Inferior parietal cortex (tissue), 1 donor: ENCODE data around the gene TMED7.
A peak's percentile ranks its signal among the peaks of the same experiment; 100 is the strongest.
"Not testable (repeated sequence)": the region's sequence is repeated elsewhere in the genome, so short reads cannot be mapped to it uniquely, and the experiment has no call there.

Experiments used
- DNase-seq: peaks from one replicate; pipeline ENCODE4 v3.0.0-alpha.2; 2016; ENCODE audit errors: extremely low spot score

TMED7 gene

GRCh38 chr5:115625579-115626444 is at the start of gene TMED7:
TSS of gene TMED7 (minus strand) at chr5:115626036. CDS start at chr5:115625792, 244 bp downstream.
- peak; percentile 98 for DNase-seq

- DNase-seq: not testable (repeated sequence)
Measured at GRCh38 chr5:115674782-115675181, 48.9 kb upstream of the TMED7 start.

- peak; percentile 8 for DNase-seq
Measured at GRCh38 chr5:115673596-115673995, 47.8 kb upstream of the TMED7 start.

- no peak for DNase-seq
Measured at GRCh38 chr5:115671939-115672338, 46.1 kb upstream of the TMED7 start.

- no peak for DNase-seq
Measured at GRCh38 chr5:115666023-115666422, 40.2 kb upstream of the TMED7 start.

GRCh38 chr5:115661563-115661962 is 35.7 kb upstream of the TMED7 start:
- DNase-seq: no peak

GRCh38 chr5:115661101-115661500 is 35.3 kb upstream of the TMED7 start:
- no peak for DNase-seq

GRCh38 chr5:115657881-115658233 is 32.0 kb upstream of the TMED7 start:
- DNase-seq: no peak

- no peak for DNase-seq
Measured at GRCh38 chr5:115657125-115657880, 31.5 kb upstream of the TMED7 start.

- no peak for DNase-seq
Measured at GRCh38 chr5:115656404-115656803, 30.6 kb upstream of the TMED7 start.

- DNase-seq: no peak
Measured at GRCh38 chr5:115655994-115656393, 30.2 kb upstream of the TMED7 start.

GRCh38 chr5:115649541-115649940 is 23.7 kb upstream of the TMED7 start:
- no peak for DNase-seq

- no peak for DNase-seq
Measured at GRCh38 chr5:115648056-115648455, 22.2 kb upstream of the TMED7 start.

GRCh38 chr5:115645386-115645785 is 19.6 kb upstream of the TMED7 start:
- DNase-seq: not testable (repeated sequence)

- DNase-seq: no peak
Measured at GRCh38 chr5:115644046-115644445, 18.2 kb upstream of the TMED7 start.

- DNase-seq: no peak
Measured at GRCh38 chr5:115641948-115642347, 16.1 kb upstream of the TMED7 start.

GRCh38 chr5:115640274-115640673 is 14.4 kb upstream of the TMED7 start:
- no peak for DNase-seq

GRCh38 chr5:115639377-115639776 is 13.5 kb upstream of the TMED7 start:
- DNase-seq: no peak

- DNase-seq: no peak
Measured at GRCh38 chr5:115637507-115637906, 11.7 kb upstream of the TMED7 start.

GRCh38 chr5:115636008-115636407 is 10.2 kb upstream of the TMED7 start:
- DNase-seq: no peak

- DNase-seq: peak; percentile 93
Measured at GRCh38 chr5:115634343-115635132, 8.7 kb upstream of the TMED7 start.

GRCh38 chr5:115629903-115630302 is 4.1 kb upstream of the TMED7 start:
- DNase-seq: no peak
